Uterus (tissue), 2 donors: ENCODE results near the gene CBLN3.

Experiments used
- POLR2A ChIP-seq, 2 donors: fragments of 450-650 bp; IDR thresholded peaks; one replicate each; pipeline ENCODE4 v1.6.1; 2016; ENCODE audit warnings: antibody characterized with exemption in 2 of 2, mild to moderate bottlenecking in 1 of 2, moderate library complexity in 1 of 2
- TF ChIP-seq, protein P1 (sequence below), 4 experiments: fragments of 200-600 bp in 2 of 4; fragments of 450-650 bp in 2 of 4; sonication (generic) in 2 of 4; IDR thresholded peaks; one replicate each; pipeline ENCODE4 v1.5.1; 2016 to 2019; ENCODE audit warnings: antibody characterized with exemption in 4 of 4, mild to moderate bottlenecking in 2 of 4, moderate library complexity in 1 of 4

DNA sequence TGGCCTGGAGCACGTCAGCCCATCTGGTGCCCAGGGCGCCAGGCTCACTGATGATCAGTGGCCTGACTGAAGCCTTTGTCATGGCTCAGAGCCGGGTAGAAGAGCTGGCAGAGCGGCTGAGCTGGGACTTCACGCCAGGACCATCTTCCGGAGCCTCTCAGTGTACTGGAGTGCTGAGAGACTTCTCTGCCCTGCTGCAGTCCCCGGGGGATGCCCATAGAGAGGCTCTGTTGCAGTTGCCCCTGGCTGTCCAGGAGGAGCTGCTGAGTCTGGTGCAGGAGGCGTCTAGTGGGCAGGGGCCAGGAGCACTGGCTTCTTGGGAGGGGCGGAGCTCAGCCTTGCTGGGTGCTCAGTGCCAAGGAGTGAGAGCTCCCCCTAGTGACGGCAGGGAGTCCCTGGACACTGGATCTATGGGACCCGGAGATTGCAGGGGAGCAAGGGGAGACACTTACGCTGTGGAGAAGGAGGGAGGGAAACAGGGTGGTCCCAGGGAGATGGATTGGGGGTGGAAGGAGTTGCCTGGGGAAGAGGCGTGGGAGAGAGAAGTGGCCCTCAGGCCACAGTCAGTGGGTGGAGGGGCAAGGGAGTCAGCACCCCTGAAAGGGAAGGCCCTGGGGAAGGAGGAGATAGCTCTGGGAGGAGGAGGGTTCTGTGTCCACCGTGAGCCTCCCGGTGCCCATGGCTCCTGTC, 2.2 kb upstream of the CBLN3 start:
- TF ChIP-seq, protein P1, sequence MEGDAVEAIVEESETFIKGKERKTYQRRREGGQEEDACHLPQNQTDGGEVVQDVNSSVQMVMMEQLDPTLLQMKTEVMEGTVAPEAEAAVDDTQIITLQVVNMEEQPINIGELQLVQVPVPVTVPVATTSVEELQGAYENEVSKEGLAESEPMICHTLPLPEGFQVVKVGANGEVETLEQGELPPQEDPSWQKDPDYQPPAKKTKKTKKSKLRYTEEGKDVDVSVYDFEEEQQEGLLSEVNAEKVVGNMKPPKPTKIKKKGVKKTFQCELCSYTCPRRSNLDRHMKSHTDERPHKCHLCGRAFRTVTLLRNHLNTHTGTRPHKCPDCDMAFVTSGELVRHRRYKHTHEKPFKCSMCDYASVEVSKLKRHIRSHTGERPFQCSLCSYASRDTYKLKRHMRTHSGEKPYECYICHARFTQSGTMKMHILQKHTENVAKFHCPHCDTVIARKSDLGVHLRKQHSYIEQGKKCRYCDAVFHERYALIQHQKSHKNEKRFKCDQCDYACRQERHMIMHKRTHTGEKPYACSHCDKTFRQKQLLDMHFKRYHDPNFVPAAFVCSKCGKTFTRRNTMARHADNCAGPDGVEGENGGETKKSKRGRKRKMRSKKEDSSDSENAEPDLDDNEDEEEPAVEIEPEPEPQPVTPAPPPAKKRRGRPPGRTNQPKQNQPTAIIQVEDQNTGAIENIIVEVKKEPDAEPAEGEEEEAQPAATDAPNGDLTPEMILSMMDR (IDR thresholded peaks at IDR 0.05), result peak; percentile 84 to 92 (median 90)
- TF ChIP-seq POLR2A (IDR thresholded peaks at IDR 0.05), result no peak
